Subcutaneous adipose tissue (tissue), 4 donors: ENCODE data around the gene EDARADD. TPM values are rescaled to one million over a fixed set of nuclear protein-coding genes. Genes with fewer than 3 reads are reported as not detected.

Source experiments
- CTCF ChIP-seq: fragments of 450-650 bp; IDR thresholded peaks from one replicate; pipeline ENCODE4 v1.5.1; 2016; ENCODE audit warnings: low read depth, mild to moderate bottlenecking, control low read depth, antibody characterized with exemption, moderate library complexity
- total RNA-seq, 4 donors: library from RNA; depleted of rRNA; stranded (reverse); fragments of >200 nt; gene quantifications; one replicate each; pipeline ENCODE4 v1.1.0, GENCODE V29; 2016

EDARADD gene
- total RNA-seq, 4 donors from 2014 or later, result 0.66 to 3.1 TPM; not detected in 2

- TF ChIP-seq CTCF, result no peak
Measured at GRCh38 chr1:236472850-236473788, 79.0 kb downstream of the EDARADD start.

- no peak for TF ChIP-seq CTCF
Measured at GRCh38 chr1:236476019-236476418, 81.9 kb downstream of the EDARADD start.

GRCh38 chr1:236480758-236481436 is 86.8 kb downstream of the EDARADD start:
- TF ChIP-seq CTCF, result no peak

- TF ChIP-seq CTCF, result no peak
Measured at GRCh38 chr1:236484310-236484971, 90.4 kb downstream of the EDARADD start.

GRCh38 chr1:236486356-236487002 is 92.4 kb downstream of the EDARADD start:
- TF ChIP-seq CTCF, result no peak

GRCh38 chr1:236489710-236490377 is 95.8 kb downstream of the EDARADD start:
- no peak for TF ChIP-seq CTCF
